ENCODE measurements around the gene MRPL48.
A peak's percentile ranks its signal among the peaks of the same experiment; 100 is the strongest.
"Not testable (repeated sequence)": the region's sequence is repeated elsewhere in the genome, so short reads cannot be mapped to it uniquely, and the experiment has no call there.

Gene MRPL48

DNA sequence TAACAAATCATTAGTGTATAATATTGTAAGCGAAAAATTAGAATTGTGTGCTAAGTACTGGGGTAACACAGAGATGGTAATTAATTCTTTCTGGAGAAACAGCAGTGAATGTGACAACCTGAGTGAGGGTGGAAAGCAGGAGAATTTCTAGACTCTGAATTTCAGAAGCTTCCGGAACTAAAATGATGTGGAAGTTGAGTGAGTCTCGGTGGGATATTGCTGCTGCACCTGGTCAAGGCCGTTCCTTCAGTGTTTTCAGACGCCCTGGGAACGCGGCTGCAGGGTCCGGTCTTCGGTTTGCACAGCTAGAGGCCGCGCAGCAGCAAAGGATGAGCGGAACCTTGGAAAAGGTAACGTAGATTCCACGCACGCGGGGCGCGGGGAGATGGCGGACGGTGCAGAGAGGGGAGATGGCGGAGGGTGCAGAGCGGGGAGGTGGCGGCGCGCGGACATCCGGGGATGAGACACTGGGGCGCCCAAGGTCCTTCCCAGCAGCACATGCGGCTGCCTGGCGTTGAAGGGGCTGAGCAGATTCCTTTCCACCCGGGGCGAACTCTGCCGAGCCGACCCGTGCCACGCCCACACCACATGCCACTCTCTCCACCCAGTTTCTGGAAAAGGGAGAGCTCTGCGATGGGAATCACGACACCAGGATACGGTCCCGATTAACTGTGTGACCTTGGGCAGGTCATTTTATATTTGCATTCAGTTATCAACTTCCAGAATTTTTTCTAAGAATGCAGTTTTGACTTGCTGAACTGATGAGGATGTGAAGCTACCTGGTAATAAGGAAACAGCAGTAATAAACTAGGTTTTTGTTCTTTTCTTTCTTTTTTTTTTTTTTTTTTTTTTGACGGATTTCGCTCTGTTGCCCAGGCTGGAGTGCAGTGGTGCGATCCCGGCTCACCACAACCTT lies at the start of gene MRPL48:
Gene MRPL48 (plus strand): TSS at position 232 of the 916 bp plus-strand sequence. CDS start 98 bp downstream, at position 330.
- DNase-seq (ENCODE audit: low read depth): peak; percentile 76

DNA sequence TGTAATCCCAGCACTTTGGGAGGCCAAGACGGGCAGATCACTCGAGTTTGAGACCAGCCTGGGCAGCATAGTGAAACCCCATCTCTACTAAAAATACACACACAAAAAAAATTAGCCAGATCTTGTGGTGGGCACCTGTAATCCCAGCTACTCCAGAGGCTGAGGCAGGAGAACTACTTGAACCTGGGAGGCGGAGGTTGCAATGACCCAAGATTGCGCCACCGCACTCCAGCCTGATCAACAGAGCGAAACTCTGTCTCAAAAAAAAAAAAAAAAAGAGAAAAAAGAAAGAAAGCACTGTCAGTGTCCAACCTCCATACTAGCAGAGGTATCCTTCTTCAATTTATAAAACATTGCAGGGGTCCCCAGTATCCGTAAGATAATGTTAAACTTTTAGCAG lies 44.6 kb upstream of the MRPL48 start:
- DNase-seq (ENCODE audit: low read depth): no peak

DNA sequence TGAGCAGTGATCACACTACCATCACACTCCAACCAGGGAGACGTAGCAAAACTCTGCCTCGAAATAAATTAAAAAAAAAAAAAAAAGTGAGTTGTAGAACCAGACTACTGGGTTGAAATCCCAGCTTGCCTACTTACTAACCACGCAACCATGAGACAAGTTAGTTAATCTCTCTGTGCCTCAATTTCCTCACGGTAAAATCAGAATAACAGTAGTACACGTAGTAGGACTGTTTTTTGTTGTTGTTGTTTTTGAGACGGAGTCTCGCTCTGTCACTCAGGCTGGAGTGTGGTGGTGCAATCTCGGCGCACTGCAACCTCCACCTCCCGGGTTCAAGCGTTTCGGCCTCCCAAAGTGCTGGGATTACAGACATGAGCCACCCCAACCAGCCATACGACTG lies 41.0 kb upstream of the MRPL48 start:
- no peak for DNase-seq (ENCODE audit: low read depth)

DNA sequence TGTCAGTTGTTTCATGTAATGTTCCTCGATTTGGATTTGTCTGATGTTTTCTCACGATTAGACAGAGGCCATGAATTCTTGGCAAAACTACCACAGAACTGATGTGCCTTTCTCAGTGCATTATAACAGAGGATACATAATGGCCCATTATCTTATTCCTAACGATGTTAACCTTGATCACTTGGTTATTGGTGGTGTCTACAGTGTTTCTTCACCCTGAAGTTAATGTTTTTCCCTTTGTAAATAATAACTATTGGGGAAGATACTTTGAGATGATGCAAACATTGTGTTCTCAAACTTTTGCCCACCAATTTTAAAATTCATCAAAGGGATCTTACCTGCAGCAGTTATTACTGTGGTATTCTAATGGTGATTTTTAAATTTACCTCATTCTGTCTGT lies 39.9 kb upstream of the MRPL48 start:
- DNase-seq (ENCODE audit: low read depth): no peak

DNA sequence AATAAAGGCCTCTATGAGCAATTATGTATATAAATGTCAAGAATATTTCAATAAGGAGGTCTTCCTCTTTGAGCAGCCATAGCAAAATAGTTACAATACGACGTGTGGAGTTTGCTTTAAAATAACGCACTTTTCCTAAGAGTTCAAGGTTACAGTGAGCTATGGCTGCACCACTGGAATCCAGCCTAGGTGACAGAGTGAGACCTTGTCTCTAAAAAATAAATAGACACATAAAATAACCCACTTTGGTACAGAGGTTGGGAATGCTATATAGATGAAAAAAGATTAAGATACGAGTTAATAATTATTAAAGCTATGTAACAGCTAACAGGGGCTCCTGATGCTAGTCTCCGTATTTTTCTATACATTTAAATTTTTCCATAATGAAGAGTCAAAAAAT lies 39.4 kb upstream of the MRPL48 start:
- no peak for DNase-seq (ENCODE audit: low read depth)

DNA sequence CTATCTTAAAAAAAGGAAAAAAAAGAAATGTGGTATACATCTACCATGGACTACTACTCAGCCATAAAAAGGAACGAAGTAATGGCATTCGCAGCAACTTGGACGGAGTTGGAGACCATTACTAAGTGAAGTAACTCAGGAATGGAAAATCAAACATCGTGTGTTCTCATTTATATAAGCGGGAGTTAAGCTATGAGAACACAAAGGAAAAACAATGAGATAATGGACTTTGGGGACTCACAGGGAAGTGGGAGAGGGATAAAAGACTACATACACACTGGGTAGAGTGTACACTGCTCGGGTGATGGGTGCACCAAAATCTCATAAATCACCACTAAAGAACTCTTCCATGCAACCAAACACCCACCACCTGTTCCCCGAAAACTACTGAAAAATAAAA lies 38.6 kb upstream of the MRPL48 start:
- no peak for DNase-seq (ENCODE audit: low read depth)

DNA sequence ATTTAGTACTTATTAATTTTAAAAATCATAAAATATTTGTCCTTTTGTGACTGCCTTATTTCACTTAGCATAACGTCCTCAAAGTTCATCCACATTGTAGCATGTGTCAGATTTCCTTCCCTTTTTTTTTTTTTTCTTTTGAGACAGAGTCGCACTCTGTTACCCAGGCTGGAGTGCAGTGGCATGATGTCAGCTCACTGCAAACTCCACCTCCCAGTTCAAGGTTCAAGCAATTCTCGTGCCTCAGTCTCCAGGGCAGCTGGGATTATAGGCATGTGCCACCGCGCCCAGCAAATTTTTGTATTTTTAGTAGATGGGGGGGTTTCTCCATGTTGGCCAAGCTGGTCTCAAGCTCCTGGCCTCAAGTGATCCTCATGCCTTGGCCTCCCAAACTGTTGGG lies 37.4 kb upstream of the MRPL48 start:
- DNase-seq (ENCODE audit: low read depth): no peak

DNA sequence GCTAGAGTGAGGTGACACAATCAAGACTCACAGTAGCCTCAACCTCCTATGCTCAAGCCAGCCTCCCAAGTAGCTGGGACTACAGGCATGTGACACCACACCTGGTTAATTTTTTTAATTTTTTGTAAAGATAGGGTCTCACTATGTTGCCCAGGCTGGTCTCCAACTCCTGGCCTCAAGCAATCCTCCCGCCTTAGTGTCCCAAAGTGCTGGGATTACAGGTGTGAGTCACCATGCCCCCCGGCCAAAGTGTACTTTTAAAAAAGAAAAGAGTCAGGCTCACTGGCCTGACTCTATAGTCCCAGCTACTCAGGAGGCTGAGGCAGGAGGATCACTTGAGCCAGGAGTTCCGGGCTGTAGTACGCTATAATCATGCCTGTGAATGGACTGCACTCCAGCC lies 36.8 kb upstream of the MRPL48 start:
- DNase-seq (ENCODE audit: low read depth): not testable (repeated sequence)

DNA sequence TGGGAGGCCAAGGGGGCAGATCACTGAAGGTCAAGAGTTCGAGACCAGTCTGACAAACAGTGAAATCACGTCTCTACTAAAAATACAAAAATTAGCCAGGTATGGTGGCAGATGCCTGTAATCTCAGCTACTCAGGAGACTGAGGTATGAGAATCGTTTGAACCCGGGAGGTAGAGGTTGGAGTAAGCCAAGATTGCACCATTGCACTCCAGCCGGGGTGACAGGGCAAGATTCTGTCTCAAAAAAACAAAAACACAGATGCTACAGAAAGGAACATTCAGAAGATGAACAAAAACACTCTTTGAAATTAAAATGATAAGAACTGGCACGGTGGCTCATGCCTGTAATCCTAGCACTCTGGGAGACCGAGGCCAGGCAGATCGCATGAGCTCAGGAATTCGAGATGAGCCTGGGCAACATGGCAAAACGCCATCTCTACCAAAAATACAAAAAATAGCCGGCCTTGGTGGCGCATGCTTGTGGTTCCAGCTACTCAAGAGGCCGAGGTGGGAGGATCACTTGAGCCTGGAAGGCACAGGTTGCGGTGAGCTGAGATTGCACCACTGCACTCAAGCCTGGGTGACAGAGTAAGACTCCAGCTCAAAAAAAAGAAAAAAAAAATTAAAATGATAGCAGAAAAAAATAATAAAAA lies 35.3 kb upstream of the MRPL48 start:
- DNase-seq (ENCODE audit: low read depth): no peak

DNA sequence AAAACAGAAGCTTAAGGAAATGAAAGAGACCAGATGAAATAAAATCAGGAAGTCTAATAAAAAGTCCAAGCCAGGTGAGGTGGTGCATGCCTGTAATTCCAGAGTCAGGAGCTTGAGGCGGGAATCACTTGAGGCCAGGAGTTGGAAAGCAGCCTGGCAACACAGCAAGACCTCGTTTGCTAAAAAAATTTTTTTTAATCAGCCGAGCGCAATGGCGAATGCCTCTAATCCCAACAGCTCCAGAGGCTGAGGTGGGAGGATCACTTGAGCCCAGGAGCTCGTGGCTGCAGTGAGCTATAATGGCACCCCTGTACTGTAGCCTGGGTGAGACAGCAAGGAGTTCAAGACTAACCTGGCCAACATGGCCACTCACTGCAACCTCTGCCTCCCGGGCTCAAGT lies 34.8 kb upstream of the MRPL48 start:
- no peak for DNase-seq (ENCODE audit: low read depth)

DNA sequence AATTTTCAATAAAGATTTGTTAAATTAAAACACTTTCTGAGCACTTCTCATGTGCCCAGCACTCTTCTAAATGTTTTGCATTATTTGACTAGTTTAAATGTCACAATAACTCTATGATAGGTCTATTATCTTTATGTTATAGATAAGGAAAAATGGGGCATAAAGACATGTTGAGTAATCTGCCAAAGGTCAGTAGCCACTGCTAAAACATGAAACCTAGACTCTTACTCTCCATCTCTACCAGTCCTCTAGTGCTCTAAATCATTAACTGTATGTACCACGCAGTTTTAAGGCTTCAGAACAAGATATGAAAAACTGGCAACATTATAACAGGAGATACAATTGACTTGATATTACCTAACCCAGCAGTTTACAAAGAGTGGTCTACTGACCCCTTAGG lies 33.7 kb upstream of the MRPL48 start:
- no peak for DNase-seq (ENCODE audit: low read depth)

DNA sequence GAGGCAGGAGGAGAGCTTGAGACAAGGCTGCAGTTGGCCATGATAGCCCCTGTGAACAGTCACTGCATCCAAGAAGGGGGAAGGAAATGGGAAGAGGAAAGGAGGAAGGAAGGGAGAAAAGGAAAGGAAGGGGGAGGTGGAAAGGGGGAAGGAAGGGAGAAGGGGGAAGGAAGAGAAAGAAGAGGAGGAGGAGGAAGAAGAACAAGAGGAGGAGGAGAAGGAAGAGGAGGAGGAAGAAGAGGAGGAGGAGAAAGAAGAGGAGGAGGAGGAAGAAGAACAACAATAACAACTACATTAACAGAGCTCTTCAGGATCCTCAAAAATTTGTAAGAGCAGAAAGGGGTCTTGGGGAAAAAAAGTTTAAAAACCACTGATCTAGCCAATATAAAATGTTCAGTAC lies 32.0 kb upstream of the MRPL48 start:
- no peak for DNase-seq (ENCODE audit: low read depth)

DNA sequence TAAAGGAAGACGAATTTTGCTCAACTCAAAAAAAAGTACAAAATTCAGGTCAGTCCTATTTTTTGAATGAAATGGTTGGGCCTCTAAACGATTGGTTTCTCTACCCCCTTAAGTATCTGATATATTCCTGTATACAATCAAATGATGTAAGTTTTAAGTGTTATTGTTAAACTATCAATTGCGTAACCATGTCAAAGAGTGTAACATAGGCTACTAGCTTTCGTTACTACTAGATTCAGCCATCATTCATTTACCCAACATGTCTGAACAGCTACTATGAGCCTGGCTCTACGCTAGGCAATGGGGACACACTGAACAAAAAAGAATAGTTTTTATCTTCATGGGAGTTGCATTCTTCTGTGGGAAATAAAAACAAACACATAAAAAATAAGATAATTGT lies 30.1 kb upstream of the MRPL48 start:
- DNase-seq (ENCODE audit: low read depth): no peak

DNA sequence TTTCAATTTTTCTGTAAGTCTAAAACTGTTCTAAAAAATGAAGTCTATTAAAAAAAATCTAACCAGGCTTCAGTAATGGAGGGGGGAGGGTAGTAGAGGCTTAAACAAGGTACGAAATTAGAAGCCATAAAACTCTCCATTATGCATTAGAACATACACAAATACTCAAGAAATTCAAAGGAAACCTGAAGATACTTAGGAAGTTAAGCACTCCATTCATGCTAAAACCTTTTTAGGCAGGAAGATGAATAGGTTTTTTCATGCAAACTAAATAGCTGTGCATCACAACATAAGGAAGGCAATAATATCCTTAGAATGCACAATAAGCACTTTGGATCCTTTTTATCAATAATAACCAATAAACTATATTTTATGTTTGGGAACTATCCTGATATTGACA lies 29.2 kb upstream of the MRPL48 start:
- no peak for DNase-seq (ENCODE audit: low read depth)

DNA sequence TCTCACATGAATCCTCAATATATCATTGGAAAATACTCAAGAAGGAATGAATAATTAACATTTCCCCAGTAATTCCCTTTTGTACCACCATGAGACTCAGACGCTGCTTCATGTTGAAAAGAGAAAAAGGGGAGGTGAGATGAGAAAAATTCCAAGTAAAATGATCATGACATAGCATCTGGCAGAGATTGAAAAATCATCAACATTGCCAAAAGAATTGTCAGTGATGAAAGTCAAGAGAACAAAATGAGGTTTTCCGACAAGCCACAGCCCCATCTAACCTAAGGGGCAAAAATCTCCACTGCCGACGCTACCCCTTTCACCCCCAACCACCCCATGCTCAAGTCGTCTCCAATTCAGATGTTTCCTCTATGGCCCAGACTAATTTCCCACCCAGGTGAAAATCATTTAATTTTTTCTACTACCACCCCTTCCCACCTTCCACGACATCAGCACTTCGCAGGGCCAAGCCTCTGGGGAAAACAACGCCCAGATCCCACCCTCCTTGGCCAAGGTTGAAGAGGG lies 28.0 kb upstream of the MRPL48 start:
- DNase-seq (ENCODE audit: low read depth): no peak

DNA sequence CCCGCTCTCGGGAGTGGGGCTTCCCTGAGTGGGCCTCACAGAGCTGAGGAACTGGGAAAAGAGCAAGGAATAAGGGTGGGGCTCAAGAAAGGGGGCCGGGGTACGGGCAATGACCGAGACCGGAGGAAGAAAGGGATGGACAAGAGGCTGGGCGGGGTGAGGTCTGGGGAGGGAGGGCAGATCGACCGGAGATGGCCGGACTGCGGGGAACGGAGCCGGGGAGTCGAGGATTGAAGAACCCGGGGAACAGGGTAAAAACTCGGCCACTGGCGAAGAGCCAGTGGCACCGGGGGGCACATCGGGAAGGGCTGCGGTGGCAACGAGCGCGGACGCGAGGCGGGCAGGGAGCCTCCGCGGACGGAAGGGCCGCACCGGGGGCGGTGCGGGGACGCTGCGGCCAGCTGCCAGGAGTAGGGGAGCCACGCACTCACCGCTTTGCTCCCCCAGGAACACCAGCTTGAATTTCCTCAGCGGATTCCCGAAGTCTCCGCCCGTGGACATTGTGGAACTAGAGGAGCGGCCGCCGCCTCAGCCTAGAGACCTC lies 27.5 kb upstream of the MRPL48 start:
- no peak for DNase-seq (ENCODE audit: low read depth)

DNA sequence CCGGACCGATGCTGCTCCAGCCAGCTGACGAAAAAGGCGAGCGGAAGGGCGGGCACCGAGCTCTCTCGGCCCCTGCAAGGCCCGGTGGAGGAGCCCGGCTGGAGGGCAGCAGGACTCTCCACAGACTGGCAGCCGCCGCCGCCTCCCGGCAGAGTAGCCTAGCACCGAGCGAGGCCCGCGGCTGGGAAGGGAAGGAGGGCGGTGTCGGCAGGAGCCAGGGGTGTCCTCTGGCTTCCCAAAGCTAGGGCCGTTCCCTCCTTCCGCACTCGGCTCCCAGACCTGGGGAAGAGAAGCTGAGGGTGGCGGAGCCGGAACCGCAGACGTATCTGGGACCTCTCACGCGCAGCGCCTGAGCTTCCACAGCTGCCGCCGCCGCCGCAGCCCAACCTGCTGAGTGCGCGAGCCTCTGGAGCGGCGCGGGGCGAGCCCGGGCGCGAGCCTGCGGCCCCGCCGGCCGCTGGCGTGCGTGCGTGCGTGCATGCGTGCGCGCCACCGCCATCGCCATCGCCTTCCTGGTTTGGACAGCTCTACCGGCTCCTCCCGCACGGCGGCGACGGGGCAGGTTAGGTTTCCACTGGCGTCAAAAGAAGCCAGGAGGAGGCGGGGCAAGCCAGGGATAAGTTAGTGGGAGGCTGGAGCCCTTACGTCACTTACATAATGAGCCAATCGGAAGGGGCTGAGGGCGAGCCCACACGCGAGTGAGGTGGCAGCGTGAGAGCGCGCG lies 26.8 kb upstream of the MRPL48 start, which contains the start of gene RAB6A:
Gene RAB6A (minus strand): TSS at position 396 of the 724 bp plus-strand sequence. CDS start 439 bp downstream, outside the sequence.
- peak; percentile 97 for DNase-seq (ENCODE audit: low read depth)

DNA sequence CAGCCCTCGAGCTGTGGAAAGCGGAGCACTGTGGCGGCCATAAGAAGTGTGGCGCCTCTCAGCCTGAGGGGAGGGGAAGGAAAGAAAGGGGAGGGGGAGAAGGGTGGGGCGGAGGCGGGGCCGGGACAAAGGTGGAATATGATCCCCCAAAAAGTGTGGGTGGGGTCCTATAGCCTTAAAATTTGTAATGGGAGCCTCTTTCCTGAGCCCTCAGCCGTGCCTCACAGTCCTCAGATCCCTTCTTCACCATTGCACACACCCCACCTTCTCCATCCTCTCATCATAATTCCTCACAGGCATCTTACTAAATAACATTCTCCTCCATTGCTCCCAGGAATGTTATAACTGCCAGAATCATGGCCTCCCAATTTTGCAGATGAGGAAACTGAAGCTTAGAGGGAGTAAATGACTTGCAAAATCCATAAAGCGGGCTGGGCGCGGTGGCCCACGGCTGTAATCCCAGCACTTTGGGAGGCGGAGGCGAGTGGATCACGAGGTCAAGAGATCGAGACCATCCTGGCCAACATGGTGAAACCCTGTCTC lies 26.2 kb upstream of the MRPL48 start:
- no peak for DNase-seq (ENCODE audit: low read depth)

DNA sequence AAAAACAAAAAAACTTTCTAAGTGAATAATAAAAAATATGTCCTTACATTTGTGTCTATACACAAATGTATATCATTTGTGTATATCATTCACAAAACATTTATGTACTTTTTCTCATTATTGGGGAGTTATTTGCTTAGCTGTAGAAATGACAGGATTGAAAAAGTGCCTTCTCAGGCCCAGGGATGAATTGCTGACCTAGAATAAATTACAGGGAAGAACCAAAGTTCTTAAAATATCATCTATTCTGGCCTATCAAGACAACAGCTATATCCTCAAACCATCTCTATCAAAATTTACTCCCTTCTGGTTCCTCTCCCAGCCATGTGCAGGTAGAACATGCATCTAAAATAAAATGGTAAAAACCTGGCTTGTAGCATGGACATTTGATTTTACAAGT lies 24.9 kb upstream of the MRPL48 start:
- DNase-seq (ENCODE audit: low read depth): no peak

DNA sequence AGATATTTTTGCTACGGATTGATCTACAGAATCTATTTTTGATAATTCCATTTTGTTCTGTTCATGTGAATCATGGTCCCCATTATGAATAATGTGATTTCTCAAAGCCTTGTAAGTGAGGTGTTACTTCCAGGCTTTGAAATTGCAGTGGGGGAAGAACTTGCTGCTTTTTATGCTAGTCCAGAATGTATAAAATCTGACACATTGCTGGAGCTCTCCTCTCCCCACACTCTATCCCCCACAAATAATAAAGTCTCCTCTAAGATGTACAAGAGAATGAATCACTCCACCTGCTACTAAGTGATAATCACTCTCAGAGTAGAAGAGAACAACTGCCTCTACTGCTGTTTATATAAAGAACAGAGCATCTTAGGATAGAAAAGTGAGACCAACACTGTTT lies 20.9 kb upstream of the MRPL48 start:
- DNase-seq (ENCODE audit: low read depth): no peak

DNA sequence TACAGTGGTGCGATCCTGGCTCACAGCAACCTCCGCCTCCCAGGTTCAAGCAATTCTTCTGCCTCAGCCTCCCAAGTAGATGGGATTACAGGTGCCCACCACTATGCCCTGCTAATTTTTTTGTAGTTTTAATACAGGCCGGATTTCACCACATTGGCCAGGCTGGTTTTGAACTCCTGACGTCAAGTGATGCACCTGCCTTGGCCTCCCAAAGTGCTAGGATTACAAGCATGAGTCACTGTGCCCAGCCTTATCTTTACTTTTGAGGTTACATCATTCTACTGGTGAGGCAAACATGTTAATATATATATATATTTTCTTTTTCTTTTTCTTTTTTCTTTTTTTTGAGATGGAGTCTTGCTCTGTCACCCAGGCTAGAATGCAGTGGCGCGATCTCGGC lies 16.9 kb upstream of the MRPL48 start:
- DNase-seq (ENCODE audit: low read depth): not testable (repeated sequence)

Data from stimulated activated CD8-positive, alpha-beta memory T cell treated with anti-CD3 and anti-CD28 coated beads, Interleukin-7, amount 100 ng/mL, for 24 hours (primary cell).